K562 (cell line): ENCODE data around the gene SPHKAP. TPM values are rescaled to one million over a fixed set of nuclear protein-coding genes. Genes with fewer than 3 reads are reported as not detected.

Experiments
- CCNT2 ChIP-seq: IDR thresholded peaks from 2 replicates; pipeline ENCODE4 v1.6.1; 2011; ENCODE audit warnings: borderline replicate concordance, low read depth, mild to moderate bottlenecking, moderate library complexity, mixed read lengths, low read length; ENCODE audit not compliant: insufficient read length; ENCODE audit errors: extremely low read depth
- SFPQ ChIP-seq: fragments of 200-400 bp; formaldehyde crosslinking; IDR thresholded peaks from 2 replicates; pipeline ENCODE4 v1.6.1; 2017; ENCODE audit warnings: mild to moderate bottlenecking, low read depth, low read length, moderate library complexity
- ZNF232 ChIP-seq: sonication (generic); formaldehyde crosslinking; IDR thresholded peaks from 2 replicates; pipeline ENCODE4 v1.8.0; 2022; ENCODE audit warnings: mild to moderate bottlenecking, missing genetic modification reagents
- polyA plus RNA-seq, 8 experiments: library from polyadenylated mRNA; depleted of rRNA in 4 of 8; stranded (reverse) in 5 of 8; unstranded in 3 of 8; fragments of >200 nt; fragmentation: Nextera tagmentation in 2 of 8; fragmentation: Illumina TruSeq in 1 of 8; extraction: Ambion mirVana in 2 of 8; extraction: Trizol in 1 of 8; gene quantifications; 2 replicates each; pipeline versions ENCODE4 v1.2.1 to v1.2.3, GENCODE V29; 2011 to 2014; ENCODE audit warnings: inconsistent platforms in 1 of 8, missing spikeins in 1 of 8
- total RNA-seq, 7 experiments: library from RNA; depleted of rRNA in 6 of 7; stranded (reverse); fragments of >200 nt in 6 of 7; fragmentation: Illumina TruSeq in 2 of 7; extraction: Trizol in 2 of 7; gene quantifications; 2 replicates each; pipeline versions ENCODE4 v1.2.1 to v1.2.3, GENCODE V29; 2011 to 2021; ENCODE audit warnings: low replicate concordance in 1 of 7
- TF ChIP-seq, protein P1 (sequence below): fragments of 250-450 bp; sonication (Bioruptor Pico); IDR thresholded peaks from 2 replicates; pipeline ENCODE4 v1.4.0; 2020; ENCODE audit warnings: mild to moderate bottlenecking, moderate library complexity, borderline replicate concordance
- TF ChIP-seq, protein P2 (sequence below): fragments of 250-450 bp; sonication (Bioruptor Pico); IDR thresholded peaks from 2 replicates; pipeline ENCODE4 v1.8.0; 2021; ENCODE audit warnings: moderate library complexity, mild to moderate bottlenecking, inconsistent platforms

SPHKAP gene
- total and polyA plus RNA-seq, 9 of the 15 experiments (the other 6 are each of a cell fraction or from before 2014, with no cell fraction given), result not detected

GRCh38 chr2:228037915-228038314 is 143.6 kb downstream of the SPHKAP start (continued):
- no peak for TF ChIP-seq CCNT2
- no peak for TF ChIP-seq ZNF232 (CRISPR knock-in tag)
- TF ChIP-seq, protein P1, sequence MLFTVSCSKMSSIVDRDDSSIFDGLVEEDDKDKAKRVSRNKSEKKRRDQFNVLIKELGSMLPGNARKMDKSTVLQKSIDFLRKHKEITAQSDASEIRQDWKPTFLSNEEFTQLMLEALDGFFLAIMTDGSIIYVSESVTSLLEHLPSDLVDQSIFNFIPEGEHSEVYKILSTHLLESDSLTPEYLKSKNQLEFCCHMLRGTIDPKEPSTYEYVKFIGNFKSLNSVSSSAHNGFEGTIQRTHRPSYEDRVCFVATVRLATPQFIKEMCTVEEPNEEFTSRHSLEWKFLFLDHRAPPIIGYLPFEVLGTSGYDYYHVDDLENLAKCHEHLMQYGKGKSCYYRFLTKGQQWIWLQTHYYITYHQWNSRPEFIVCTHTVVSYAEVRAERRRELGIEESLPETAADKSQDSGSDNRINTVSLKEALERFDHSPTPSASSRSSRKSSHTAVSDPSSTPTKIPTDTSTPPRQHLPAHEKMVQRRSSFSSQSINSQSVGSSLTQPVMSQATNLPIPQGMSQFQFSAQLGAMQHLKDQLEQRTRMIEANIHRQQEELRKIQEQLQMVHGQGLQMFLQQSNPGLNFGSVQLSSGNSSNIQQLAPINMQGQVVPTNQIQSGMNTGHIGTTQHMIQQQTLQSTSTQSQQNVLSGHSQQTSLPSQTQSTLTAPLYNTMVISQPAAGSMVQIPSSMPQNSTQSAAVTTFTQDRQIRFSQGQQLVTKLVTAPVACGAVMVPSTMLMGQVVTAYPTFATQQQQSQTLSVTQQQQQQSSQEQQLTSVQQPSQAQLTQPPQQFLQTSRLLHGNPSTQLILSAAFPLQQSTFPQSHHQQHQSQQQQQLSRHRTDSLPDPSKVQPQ (CRISPR knock-in tag), result no peak
- TF ChIP-seq SFPQ, result no peak
- TF ChIP-seq, protein P2, sequence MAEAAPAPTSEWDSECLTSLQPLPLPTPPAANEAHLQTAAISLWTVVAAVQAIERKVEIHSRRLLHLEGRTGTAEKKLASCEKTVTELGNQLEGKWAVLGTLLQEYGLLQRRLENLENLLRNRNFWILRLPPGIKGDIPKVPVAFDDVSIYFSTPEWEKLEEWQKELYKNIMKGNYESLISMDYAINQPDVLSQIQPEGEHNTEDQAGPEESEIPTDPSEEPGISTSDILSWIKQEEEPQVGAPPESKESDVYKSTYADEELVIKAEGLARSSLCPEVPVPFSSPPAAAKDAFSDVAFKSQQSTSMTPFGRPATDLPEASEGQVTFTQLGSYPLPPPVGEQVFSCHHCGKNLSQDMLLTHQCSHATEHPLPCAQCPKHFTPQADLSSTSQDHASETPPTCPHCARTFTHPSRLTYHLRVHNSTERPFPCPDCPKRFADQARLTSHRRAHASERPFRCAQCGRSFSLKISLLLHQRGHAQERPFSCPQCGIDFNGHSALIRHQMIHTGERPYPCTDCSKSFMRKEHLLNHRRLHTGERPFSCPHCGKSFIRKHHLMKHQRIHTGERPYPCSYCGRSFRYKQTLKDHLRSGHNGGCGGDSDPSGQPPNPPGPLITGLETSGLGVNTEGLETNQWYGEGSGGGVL (CRISPR knock-in tag), result no peak
